Activated naive CD4-positive, alpha-beta T cell treated with anti-CD3 and anti-CD28 coated beads for 36 hours (primary cell): ENCODE data around the gene SRSF3. TPM values are rescaled to one million over a fixed set of nuclear protein-coding genes. Genes with fewer than 3 reads are reported as not detected.
"Not testable (repeated sequence)": the region's sequence is repeated elsewhere in the genome, so short reads cannot be mapped to it uniquely, and the experiment has no call there.

ENCODE experiments used
- CTCF ChIA-PET: fragments of 350-600 bp; sonication (Branson Sonifier 250); formaldehyde crosslinking; loops from one replicate; lab custom pipeline; 2021; ENCODE audit warnings: antibody characterized with exemption; lab: Charles Lee
- DNase-seq: peaks from one replicate; pipeline ENCODE4 v3.0.0-alpha.2; 2020
- H3K27ac Mint-ChIP-seq: one replicate; pipeline ENCODE4 v1.8.0; 2021; ENCODE audit warnings: mild to moderate bottlenecking, mixed read lengths
- H3K27me3 Mint-ChIP-seq: one replicate; pipeline ENCODE4 v1.8.0; 2021; ENCODE audit warnings: low read depth, mixed read lengths
- H3K36me3 Mint-ChIP-seq: one replicate; pipeline ENCODE4 v1.8.0; 2021; ENCODE audit warnings: low read depth, mixed read lengths
- H3K4me1 Mint-ChIP-seq: one replicate; pipeline ENCODE4 v1.8.0; 2021; ENCODE audit warnings: low read depth, mixed read lengths
- H3K4me3 Mint-ChIP-seq: one replicate; pipeline ENCODE4 v1.8.0; 2021; ENCODE audit warnings: mild to moderate bottlenecking, moderate library complexity, mixed read lengths
- H3K9me3 Mint-ChIP-seq: one replicate; pipeline ENCODE4 v1.8.0; 2021; ENCODE audit warnings: mixed read lengths
- intact Hi-C: fragments of 100-400 bp; cut with micrococcal nuclease; formaldehyde crosslinking; loops from one replicate; pipeline ENCODE4 v1.15.1; 2023
- microRNA-seq: library from miRNA; unstranded; fragments of <30 nt; microRNA quantifications from one replicate; pipeline ENCODE4 v1.2.0, GENCODE V29; 2022; ENCODE audit warnings: borderline microRNAs expressed, borderline replicate concordance
- total RNA-seq, 2 experiments: library from RNA; stranded (reverse); gene quantifications; one replicate each; pipeline ENCODE4 v1.2.3, GENCODE V29; 2021

Gene SRSF3
- total RNA-seq, 2 experiments from 2014 or later = 250 to 269 TPM

DNA sequence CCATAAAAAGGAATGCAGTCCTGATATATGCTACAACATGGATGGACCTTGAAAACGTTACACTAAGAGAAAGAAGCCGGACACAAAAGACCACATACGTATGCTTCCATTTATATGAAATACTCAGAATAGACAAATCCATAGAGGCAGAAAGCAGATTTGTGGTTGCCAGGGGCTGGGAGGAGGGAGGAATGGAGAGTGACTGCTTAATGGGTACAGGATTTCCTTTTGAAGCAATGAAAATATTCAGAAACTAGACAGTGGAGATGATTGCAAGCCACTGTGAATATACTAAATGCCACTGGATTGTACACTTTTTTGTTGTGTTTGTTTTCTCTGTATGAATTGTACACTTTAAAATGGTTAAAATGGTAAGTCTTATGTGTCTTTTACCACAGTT lies 54.9 kb downstream of the SRSF3 start:
- H3K4me3 Mint-ChIP-seq = no peak overlapping the region
- H3K36me3 Mint-ChIP-seq = no peaks in the 10 kb centered on the region
- no peak overlapping the region for H3K27ac Mint-ChIP-seq
- CTCF ChIA-PET = interaction anchor here (1.2 kb wide), 1 partner anchor 8 kb away, joined by 3 read pairs; no protein-coding TSS in a partner anchor
- DNase-seq = no peak
- H3K27me3 Mint-ChIP-seq = peaks cover 3% of the 10 kb centered on the region
- intact Hi-C loops = no loop called here
- no peaks in the 10 kb centered on the region for H3K4me1 Mint-ChIP-seq
- H3K9me3 Mint-ChIP-seq = no peaks in the 10 kb centered on the region

DNA sequence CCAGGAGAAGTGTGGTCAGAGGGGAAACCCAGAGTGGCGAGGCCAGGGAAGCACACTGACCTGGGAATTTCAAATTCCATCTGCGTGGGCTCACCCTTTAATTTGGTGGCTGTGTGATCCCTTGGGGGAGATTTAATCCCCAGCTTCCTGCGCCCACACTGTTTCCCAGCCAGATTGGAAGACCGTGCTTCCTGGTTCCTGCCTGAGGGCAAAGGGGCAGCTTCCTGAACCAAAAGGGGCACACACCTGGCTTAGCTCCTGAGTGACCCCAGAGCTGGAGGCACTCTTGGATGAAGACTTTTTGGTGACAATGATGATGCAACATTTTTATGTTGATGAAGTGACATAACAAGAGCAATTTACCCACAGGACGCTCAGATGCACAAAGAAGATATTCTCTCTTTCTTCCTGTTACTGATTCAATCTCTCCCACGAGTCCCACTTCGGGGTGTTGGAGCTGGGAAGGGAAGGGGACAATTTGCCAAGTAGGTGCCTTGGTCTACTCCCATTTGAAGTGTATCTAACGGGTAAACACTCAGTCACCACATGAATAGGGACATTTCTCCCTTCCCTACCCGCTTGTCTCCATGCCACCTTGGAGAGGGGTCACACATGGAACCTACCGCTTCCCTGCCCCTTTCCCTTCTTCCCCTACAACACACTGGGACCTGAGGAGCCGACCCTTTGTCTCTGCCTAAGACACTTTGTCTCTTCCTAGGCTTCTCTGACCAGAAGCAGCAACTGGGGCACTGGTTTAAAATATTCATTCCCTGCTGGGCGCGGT lies 55.7 kb downstream of the SRSF3 start:
- Mint-ChIP-seq H3K4me1 (no peaks in the 10 kb centered on the region), H3K4me3 (no peak overlapping the region), H3K9me3 (no peaks in the 10 kb centered on the region), H3K27ac (no peak overlapping the region), H3K36me3 (no peaks in the 10 kb centered on the region), H3K27me3 (peaks cover 3% of the 10 kb centered on the region)
- DNase-seq = no peak
- intact Hi-C loops = no loop called here
- CTCF ChIA-PET = no interaction called here

DNA sequence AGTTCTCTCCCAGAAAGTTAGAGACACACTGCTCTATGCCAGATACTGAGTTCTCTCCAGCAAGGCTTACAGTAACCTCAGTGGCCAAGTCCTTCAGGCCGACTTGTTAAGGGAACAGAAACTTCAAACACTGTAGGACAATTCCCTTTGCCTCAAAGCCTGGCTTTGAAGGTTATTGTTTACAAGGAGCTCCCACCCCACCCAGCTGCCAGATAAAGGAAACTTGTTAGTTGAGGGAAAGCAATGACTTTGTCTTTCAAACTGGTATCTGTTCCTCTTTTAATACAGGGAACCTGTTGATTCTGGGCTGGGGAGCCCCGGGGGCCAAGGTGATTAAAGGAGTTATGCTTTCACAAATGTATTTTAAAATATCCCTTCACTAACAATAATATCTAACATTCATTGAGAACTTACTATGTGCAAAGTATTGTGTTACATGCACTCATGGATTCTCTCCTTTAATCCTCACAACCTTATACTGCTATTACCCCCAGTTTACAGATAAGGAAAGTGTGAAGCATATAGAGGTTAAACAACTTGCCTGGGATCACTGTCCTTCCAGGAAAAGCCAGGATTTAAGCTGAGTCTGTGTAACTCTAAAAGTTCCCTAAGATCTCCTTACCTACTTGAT lies 56.8 kb downstream of the SRSF3 start:
- no peaks in the 10 kb centered on the region for H3K4me1 Mint-ChIP-seq
- H3K9me3 Mint-ChIP-seq = no peaks in the 10 kb centered on the region
- H3K27me3 Mint-ChIP-seq = peaks cover 8% of the 10 kb centered on the region
- H3K36me3 Mint-ChIP-seq = no peaks in the 10 kb centered on the region
- H3K4me3 Mint-ChIP-seq = no peak overlapping the region
- CTCF ChIA-PET = no interaction called here
- intact Hi-C loops = no loop called here
- no peak for DNase-seq
- H3K27ac Mint-ChIP-seq = no peak overlapping the region

DNA sequence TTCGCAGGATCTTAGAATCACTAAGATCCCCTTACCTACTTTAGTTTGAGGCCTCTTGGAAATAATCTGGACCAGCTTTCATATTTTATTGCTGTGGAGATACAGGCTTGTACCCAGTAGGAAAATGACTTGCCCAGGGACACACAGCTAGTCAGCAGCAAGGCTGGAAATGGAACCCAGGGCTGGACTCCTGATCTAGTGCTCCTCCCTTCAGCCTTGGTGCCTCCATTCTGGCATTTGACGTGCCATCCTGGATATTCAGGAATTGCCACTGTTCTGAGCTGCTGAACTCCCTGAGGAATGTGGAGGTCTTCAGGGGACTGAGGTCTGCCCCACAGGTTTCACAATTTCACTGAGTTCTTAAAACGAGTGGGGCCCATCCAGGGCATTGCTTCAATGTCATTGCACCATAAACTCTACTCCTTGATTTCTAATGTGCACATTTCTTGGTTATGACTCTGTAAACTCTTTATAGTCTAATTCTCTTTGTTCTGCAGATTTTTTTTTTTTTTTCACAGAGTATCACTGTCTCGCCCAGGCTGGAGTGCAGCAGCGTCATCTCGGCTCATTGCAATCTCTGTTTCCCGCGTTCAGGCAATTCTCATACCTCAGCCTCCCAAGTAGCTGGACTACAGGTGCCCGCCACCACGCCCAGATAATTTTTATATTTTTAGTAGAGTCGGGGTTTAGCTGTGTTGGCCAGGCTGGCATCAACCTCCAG lies 57.7 kb downstream of the SRSF3 start:
- no peaks in the 10 kb centered on the region for H3K4me1 Mint-ChIP-seq
- H3K9me3 Mint-ChIP-seq = no peaks in the 10 kb centered on the region
- CTCF ChIA-PET = interaction anchor here (0.7 kb wide), 1 partner anchor 11 kb away, joined by 3 read pairs; no protein-coding TSS in a partner anchor
- H3K4me3 Mint-ChIP-seq = no peak overlapping the region
- intact Hi-C loops = no loop called here
- no peak for DNase-seq
- H3K27ac Mint-ChIP-seq = no peak overlapping the region
- peaks cover 10% of the 10 kb centered on the region for H3K27me3 Mint-ChIP-seq
- H3K36me3 Mint-ChIP-seq = no peaks in the 10 kb centered on the region

DNA sequence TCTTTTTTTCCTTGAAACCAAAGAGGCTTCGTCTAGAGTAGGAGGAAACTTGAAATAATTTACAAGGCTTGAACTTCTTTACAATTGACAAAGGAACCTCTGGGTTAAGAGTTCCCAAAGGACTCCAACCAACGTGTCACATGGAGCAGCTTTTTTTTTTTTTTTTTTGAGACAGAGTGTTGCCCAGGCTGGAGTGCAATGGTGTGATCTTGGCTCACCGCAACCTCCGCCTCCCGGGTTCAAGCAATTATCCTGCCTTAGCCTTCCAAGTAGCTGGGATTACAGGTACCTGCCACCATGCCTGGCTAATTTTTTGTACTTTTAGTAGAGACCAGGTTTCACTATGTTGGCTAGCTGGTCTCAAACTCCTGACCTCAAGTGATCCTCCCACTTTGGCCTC lies 60.3 kb downstream of the SRSF3 start:
- H3K4me3 Mint-ChIP-seq, H3K9me3 Mint-ChIP-seq, H3K36me3 Mint-ChIP-seq, H3K4me1 Mint-ChIP-seq, DNase-seq, intact Hi-C loops, H3K27ac Mint-ChIP-seq: not testable (repeated sequence)
- CTCF ChIA-PET = interaction anchor here (1.6 kb wide), 1 partner anchor 105 kb away, joined by 8 read pairs; no protein-coding TSS in a partner anchor
- peaks cover 17% of the 10 kb centered on the region for H3K27me3 Mint-ChIP-seq

Small RNA genes lying within 50 kb of the gene (microRNA-seq; reads per million reads assigned to microRNA genes)
- not detected for gene MIR3925

Other genes with a start within 250 kb of the SRSF3 start
- under 1 TPM; 0.67 to 0.99 TPM for gene ETV7, start 206.7 kb upstream of the SRSF3 start, total RNA-seq
- under 1 TPM; 0.15 to 0.29 TPM for gene PXT1, start 151.5 kb upstream of the SRSF3 start, total RNA-seq
- 10 to 100 TPM; 30.5 to 32.8 TPM for gene KCTD20, start 151.4 kb upstream of the SRSF3 start, total RNA-seq
- gene STK38, start 46.9 kb upstream of the SRSF3 start, total RNA-seq = 10 to 100 TPM; 23.6 to 24.4 TPM
- 10 to 100 TPM; 90.1 to 92.3 TPM for gene CDKN1A, start 84.4 kb downstream of the SRSF3 start, total RNA-seq
- under 1 TPM in 1 of 2 experiments, not detected in 1; 0.05 TPM for gene RAB44, start 103.5 kb downstream of the SRSF3 start, total RNA-seq
- gene CPNE5, start 245.1 kb downstream of the SRSF3 start, total RNA-seq = 1 to 10 TPM; 1.2 to 1.7 TPM